Karpas-422 (cell line): ENCODE results near the gene IL25. TPM values are rescaled to one million over a fixed set of nuclear protein-coding genes. Genes with fewer than 3 reads are reported as not detected.

Source experiments
- DNase-seq: peaks from one replicate; pipeline ENCODE4 v3.0.0-alpha.2; 2015
- H2AFZ ChIP-seq: fragments of 200-600 bp; sonication (generic); 2 replicates; pipeline ENCODE4 v1.6.1; 2014; ENCODE audit warnings: antibody characterized with exemption, low read length, mixed read lengths
- H3K27ac ChIP-seq: fragments of 200-600 bp; sonication (generic); 2 replicates; pipeline ENCODE4 v1.5.1; 2014; ENCODE audit warnings: mild to moderate bottlenecking, low read length, moderate library complexity
- H3K27me3 ChIP-seq: fragments of 200-600 bp; sonication (generic); 2 replicates; pipeline ENCODE4 v1.6.1; 2014; ENCODE audit warnings: low read length, mixed read lengths
- H3K36me3 ChIP-seq: fragments of 200-600 bp; sonication (generic); 2 replicates; pipeline ENCODE4 v1.6.1; 2014; ENCODE audit warnings: low read length, mixed read lengths; ENCODE audit not compliant: insufficient read depth
- H3K4me1 ChIP-seq: fragments of 200-600 bp; sonication (generic); 2 replicates; pipeline ENCODE4 v1.6.1; 2014; ENCODE audit warnings: mild to moderate bottlenecking, low read length, mixed read lengths
- H3K4me2 ChIP-seq: fragments of 200-600 bp; sonication (generic); 2 replicates; pipeline ENCODE4 v1.6.1; 2014; ENCODE audit warnings: low read length, low read depth, mild to moderate bottlenecking; ENCODE audit not compliant: poor library complexity, severe bottlenecking
- H3K4me3 ChIP-seq: fragments of 200-600 bp; sonication (generic); 2 replicates; pipeline ENCODE4 v1.5.1; 2014; ENCODE audit warnings: mild to moderate bottlenecking, antibody characterized with exemption, low read length, mixed read lengths
- H3K79me2 ChIP-seq: fragments of 200-600 bp; sonication (generic); 2 replicates; pipeline ENCODE4 v1.6.1; 2014; ENCODE audit warnings: mild to moderate bottlenecking, low read length, mixed read lengths
- H3K9ac ChIP-seq: fragments of 200-600 bp; sonication (generic); 2 replicates; pipeline ENCODE4 v1.6.0; 2014; ENCODE audit warnings: low read length
- H3K9me2 ChIP-seq: fragments of 200-600 bp; sonication (generic), shearing (Covaris generic); replicated peaks from 2 replicates; pipeline ENCODE4 v1.6.0; 2014; ENCODE audit warnings: mild to moderate bottlenecking, low read length, moderate library complexity; ENCODE audit not compliant: insufficient read depth
- H3K9me3 ChIP-seq: fragments of 300-700, 200-600 bp; sonication (generic); 2 replicates; pipeline ENCODE4 v1.6.1; 2014; ENCODE audit warnings: low read length, mixed read lengths
- H4K20me1 ChIP-seq: fragments of 200-600 bp; sonication (generic); 2 replicates; pipeline ENCODE4 v1.6.1; 2014; ENCODE audit warnings: mild to moderate bottlenecking, antibody characterized with exemption, low read length, low read depth; ENCODE audit not compliant: insufficient read depth
- total RNA-seq: library from RNA; depleted of rRNA; stranded (reverse); fragments of >200 nt; shearing (Covaris generic); gene quantifications from 2 replicates; pipeline ENCODE4 v1.2.3, GENCODE V29; 2014; ENCODE audit warnings: low replicate concordance

The IL25 gene
- total RNA-seq, 1 experiment from 2014 or later: not detected

GRCh38 chr14:23362200-23362599 is 10.4 kb upstream of the IL25 start:
- H4K20me1 ChIP-seq: no peaks in the 10 kb centered on the region
- H3K9me2 ChIP-seq: no peaks in the 10 kb centered on the region
- no peak overlapping the region for H3K4me3 ChIP-seq
- no peak overlapping the region for H3K4me2 ChIP-seq
- no peaks in the 10 kb centered on the region for H3K4me1 ChIP-seq
- H3K9ac ChIP-seq: no peak overlapping the region
- no peaks in the 10 kb centered on the region for H3K27me3 ChIP-seq
- H3K9me3 ChIP-seq: no peaks in the 10 kb centered on the region
- no peak overlapping the region for H3K27ac ChIP-seq
- H3K36me3 ChIP-seq: no peaks in the 10 kb centered on the region
- no peak overlapping the region for H2AFZ ChIP-seq
- no peaks in the 10 kb centered on the region for H3K79me2 ChIP-seq
- DNase-seq: no peak

GRCh38 chr14:23364164-23365035 is 8.2 kb upstream of the IL25 start:
- no peak overlapping the region for H2AFZ ChIP-seq
- no peaks in the 10 kb centered on the region for H3K9me3 ChIP-seq
- no peaks in the 10 kb centered on the region for H3K36me3 ChIP-seq
- H3K4me2 ChIP-seq: no peak overlapping the region
- no peak overlapping the region for H3K9ac ChIP-seq
- no peaks in the 10 kb centered on the region for H3K9me2 ChIP-seq
- no peak overlapping the region for H3K27ac ChIP-seq
- no peaks in the 10 kb centered on the region for H3K27me3 ChIP-seq
- H3K4me1 ChIP-seq: no peaks in the 10 kb centered on the region
- no peak overlapping the region for H3K4me3 ChIP-seq
- no peak for DNase-seq
- no peaks in the 10 kb centered on the region for H3K79me2 ChIP-seq
- H4K20me1 ChIP-seq: no peaks in the 10 kb centered on the region

- Histone ChIP-seq H3K9ac (no peak within 1 kb of the TSS), H3K4me2 (no peak within 1 kb of the TSS), H3K9me2 (no peaks in the 10 kb centered on the region), H3K4me3 (no peak within 1 kb of the TSS), H3K27ac (no peak within 1 kb of the TSS), H4K20me1 (no peaks in the 10 kb centered on the region), H2AFZ (no peak within 1 kb of the TSS), H3K4me1 (no peaks in the 10 kb centered on the region), H3K9me3 (no peaks in the 10 kb centered on the region), H3K27me3 (no peaks in the 10 kb centered on the region), H3K36me3 (no peaks in the 10 kb centered on the region), H3K79me2 (no peaks in the 10 kb centered on the region)
- DNase-seq: no peak
Measured at GRCh38 chr14:23365036-23365731, 7.4 kb upstream of the IL25 start, which contains the start of gene EFS. TSS of gene EFS (minus strand) at chr14:23365172. CDS start at chr14:23365025, 147 bp downstream.

GRCh38 chr14:23365732-23366425 is 6.7 kb upstream of the IL25 start:
- Histone ChIP-seq H4K20me1 (no peaks in the 10 kb centered on the region), H3K27me3 (no peaks in the 10 kb centered on the region), H2AFZ (no peak overlapping the region), H3K4me1 (no peaks in the 10 kb centered on the region), H3K9me3 (no peaks in the 10 kb centered on the region), H3K27ac (no peak overlapping the region), H3K79me2 (no peaks in the 10 kb centered on the region), H3K4me2 (no peak overlapping the region), H3K9ac (no peak overlapping the region), H3K4me3 (no peak overlapping the region), H3K9me2 (no peaks in the 10 kb centered on the region), H3K36me3 (no peaks in the 10 kb centered on the region)
- no peak for DNase-seq

- H3K4me1 ChIP-seq: no peaks in the 10 kb centered on the region
- DNase-seq: no peak
- no peak overlapping the region for H2AFZ ChIP-seq
- H3K9ac ChIP-seq: no peak overlapping the region
- H3K36me3 ChIP-seq: no peaks in the 10 kb centered on the region
- H3K27ac ChIP-seq: no peak overlapping the region
- no peak overlapping the region for H3K4me2 ChIP-seq
- no peak overlapping the region for H3K4me3 ChIP-seq
- no peaks in the 10 kb centered on the region for H3K27me3 ChIP-seq
- no peaks in the 10 kb centered on the region for H4K20me1 ChIP-seq
- no peaks in the 10 kb centered on the region for H3K9me2 ChIP-seq
- no peaks in the 10 kb centered on the region for H3K79me2 ChIP-seq
- H3K9me3 ChIP-seq: no peaks in the 10 kb centered on the region
Measured at GRCh38 chr14:23366426-23366921, 6.1 kb upstream of the IL25 start.

DNA sequence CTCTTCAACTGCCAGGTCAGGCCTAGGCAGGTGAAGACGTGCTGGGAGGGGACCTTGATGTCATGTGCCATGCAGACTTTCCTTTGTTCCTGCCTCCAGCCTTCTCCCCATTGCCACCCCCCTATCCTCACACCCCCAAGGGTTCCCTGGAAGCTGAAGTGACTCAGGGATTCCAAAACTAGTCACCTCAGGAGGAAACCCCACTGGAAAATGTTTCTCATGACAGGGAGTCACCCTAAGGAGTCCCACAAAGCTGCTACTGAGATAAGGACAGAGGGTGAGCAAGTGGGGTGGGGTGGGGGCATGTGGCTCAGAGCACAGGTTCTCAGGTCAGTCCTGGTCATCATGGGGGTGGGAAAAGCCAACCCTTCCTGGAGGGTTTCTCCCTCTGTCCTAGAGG is 2.4 kb upstream of the IL25 start:
- Histone ChIP-seq H3K4me1 (no peaks in the 10 kb centered on the region), H3K27ac (no peak overlapping the region), H3K36me3 (no peaks in the 10 kb centered on the region), H3K79me2 (no peaks in the 10 kb centered on the region), H3K27me3 (no peaks in the 10 kb centered on the region), H3K4me3 (no peak overlapping the region), H3K9ac (no peak overlapping the region), H3K4me2 (no peak overlapping the region), H2AFZ (no peak overlapping the region), H3K9me2 (no peaks in the 10 kb centered on the region), H4K20me1 (no peaks in the 10 kb centered on the region; the same call in 1 of the 2 replicates), H3K9me3 (no peaks in the 10 kb centered on the region)
- DNase-seq: no peak

DNA sequence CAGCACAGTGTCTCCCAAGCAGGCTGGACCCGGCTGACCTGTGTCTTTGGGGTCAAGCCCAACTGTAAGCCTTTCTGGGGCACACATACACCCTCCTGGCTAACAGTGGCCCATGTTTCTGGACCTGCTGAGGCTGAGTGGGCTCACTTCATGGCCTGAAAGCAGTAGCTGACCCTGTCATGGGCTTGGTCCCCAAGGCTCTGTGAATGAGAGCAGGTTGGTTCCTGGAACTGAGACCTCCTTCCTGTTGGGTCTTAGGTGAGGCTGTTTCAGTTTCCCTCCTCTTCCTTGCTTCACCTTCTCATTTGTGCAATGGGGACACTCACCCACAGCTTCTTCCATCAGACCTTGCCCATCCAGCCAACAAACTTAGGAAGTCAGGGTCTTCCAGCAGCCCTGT is 744 bp upstream of the IL25 start:
- Histone ChIP-seq H3K4me2 (no peak overlapping the region), H3K4me1 (no peaks in the 10 kb centered on the region), H3K27ac (no peak overlapping the region), H3K9me2 (no peaks in the 10 kb centered on the region), H3K9ac (no peak overlapping the region), H2AFZ (no peak overlapping the region), H3K4me3 (no peak overlapping the region), H3K27me3 (no peaks in the 10 kb centered on the region), H3K9me3 (no peaks in the 10 kb centered on the region), H3K36me3 (no peaks in the 10 kb centered on the region), H4K20me1 (no peaks in the 10 kb centered on the region; the same call in 1 of the 2 replicates), H3K79me2 (no peaks in the 10 kb centered on the region)
- DNase-seq: no peak

- no peak overlapping the region for H3K27ac ChIP-seq
- no peak overlapping the region for H3K4me2 ChIP-seq
- no peaks in the 10 kb centered on the region for H3K9me2 ChIP-seq
- H3K9ac ChIP-seq: no peak overlapping the region
- H3K79me2 ChIP-seq: no peaks in the 10 kb centered on the region
- no peaks in the 10 kb centered on the region for H3K27me3 ChIP-seq
- no peak for DNase-seq
- no peaks in the 10 kb centered on the region for H3K4me1 ChIP-seq
- no peak overlapping the region for H3K4me3 ChIP-seq
- H3K9me3 ChIP-seq: no peaks in the 10 kb centered on the region
- no peaks in the 10 kb centered on the region for H3K36me3 ChIP-seq
- H4K20me1 ChIP-seq: no peaks in the 10 kb centered on the region; the same call in 1 of the 2 replicates
- H2AFZ ChIP-seq: no peak overlapping the region
Measured at GRCh38 chr14:23373041-23373440, 432 bp downstream of the IL25 start.
